ENCODE data around the gene PARVB.
"Not testable (repeated sequence)": the region's sequence is repeated elsewhere in the genome, so short reads cannot be mapped to it uniquely, and the experiment has no call there.

PARVB gene

GRCh38 chr22:44110656-44111055 is 86.6 kb downstream of the PARVB start:
- DNase-seq (ENCODE audit: low read depth) = not testable (repeated sequence)

GRCh38 chr22:44111562-44112155 is 87.6 kb downstream of the PARVB start:
- no peak for DNase-seq (ENCODE audit: low read depth)

- DNase-seq (ENCODE audit: low read depth) = no peak
Measured at GRCh38 chr22:44112191-44112590, 88.1 kb downstream of the PARVB start.

GRCh38 chr22:44116331-44116730 is 92.2 kb downstream of the PARVB start:
- no peak for DNase-seq (ENCODE audit: low read depth)

GRCh38 chr22:44116755-44117684 is 92.9 kb downstream of the PARVB start:
- no peak for DNase-seq (ENCODE audit: low read depth)

GRCh38 chr22:44117746-44118145 is 93.6 kb downstream of the PARVB start:
- no peak for DNase-seq (ENCODE audit: low read depth)

GRCh38 chr22:44118645-44119315 is 94.7 kb downstream of the PARVB start:
- DNase-seq (ENCODE audit: low read depth) = no peak

GRCh38 chr22:44119669-44120313 is 95.7 kb downstream of the PARVB start:
- DNase-seq (ENCODE audit: low read depth) = no peak

GRCh38 chr22:44120314-44120704 is 96.2 kb downstream of the PARVB start:
- no peak for DNase-seq (ENCODE audit: low read depth)

GRCh38 chr22:44125421-44125820 is 101.3 kb downstream of the PARVB start:
- no peak for DNase-seq (ENCODE audit: low read depth)

GRCh38 chr22:44126807-44127206 is 102.7 kb downstream of the PARVB start:
- DNase-seq (ENCODE audit: low read depth) = no peak

- DNase-seq (ENCODE audit: low read depth) = no peak
Measured at GRCh38 chr22:44127356-44127755, 103.3 kb downstream of the PARVB start.

- no peak for DNase-seq (ENCODE audit: low read depth)
Measured at GRCh38 chr22:44128958-44129618, 105.0 kb downstream of the PARVB start.

- no peak for DNase-seq (ENCODE audit: low read depth)
Measured at GRCh38 chr22:44129619-44129976, 105.5 kb downstream of the PARVB start.

- no peak for DNase-seq (ENCODE audit: low read depth)
Measured at GRCh38 chr22:44130076-44130711, 106.1 kb downstream of the PARVB start.

GRCh38 chr22:44131412-44131811 is 107.3 kb downstream of the PARVB start:
- no peak for DNase-seq (ENCODE audit: low read depth)

GRCh38 chr22:44131989-44132685 is 108.0 kb downstream of the PARVB start:
- DNase-seq (ENCODE audit: low read depth) = no peak

- DNase-seq (ENCODE audit: low read depth) = no peak
Measured at GRCh38 chr22:44132724-44133123, 108.6 kb downstream of the PARVB start.

GRCh38 chr22:44133161-44133560 is 109.1 kb downstream of the PARVB start:
- no peak for DNase-seq (ENCODE audit: low read depth)

GRCh38 chr22:44133901-44134571 is 109.9 kb downstream of the PARVB start:
- DNase-seq (ENCODE audit: low read depth) = no peak

Data from stimulated activated CD8-positive, alpha-beta memory T cell treated with anti-CD3 and anti-CD28 coated beads, Interleukin-7, amount 100 ng/mL, for 24 hours (primary cell).